DMS153 treated with DMSO at 0.1 percent for 48 hours (cell line): ENCODE measurements around the gene CEACAM16.
"Not testable (repeated sequence)": the region's sequence is repeated elsewhere in the genome, so short reads cannot be mapped to it uniquely, and the experiment has no call there.

Experiments used
- DNase-seq: peaks from one replicate; lab custom pipeline; 2025; ENCODE audit not compliant: unreplicated experiment; lab: John Stamatoyannopoulos, UW

CEACAM16 gene

GRCh38 chr19:44702551-44703176 is 3.7 kb downstream of the CEACAM16 start:
- no peak for DNase-seq

- no peak for DNase-seq
These were observed 4.6 kb downstream of the CEACAM16 start for GRCh38 chr19:44703336-44704078.

- no peak for DNase-seq
These were observed 6.0 kb downstream of the CEACAM16 start for GRCh38 chr19:44704982-44705381.

- no peak for DNase-seq
These were observed 6.6 kb downstream of the CEACAM16 start for GRCh38 chr19:44705502-44706010.

GRCh38 chr19:44706506-44707236 is 7.7 kb downstream of the CEACAM16 start:
- DNase-seq, result no peak

GRCh38 chr19:44707794-44708193 is 8.8 kb downstream of the CEACAM16 start:
- no peak for DNase-seq

- no peak for DNase-seq
These were observed 10.0 kb downstream of the CEACAM16 start for GRCh38 chr19:44708940-44709339.

GRCh38 chr19:44709434-44710266 is 10.7 kb downstream of the CEACAM16 start:
- DNase-seq, result not testable (repeated sequence)

- DNase-seq, result no peak
These were observed 11.5 kb downstream of the CEACAM16 start for GRCh38 chr19:44710483-44710882.

- DNase-seq, result no peak
These were observed 14.0 kb downstream of the CEACAM16 start for GRCh38 chr19:44712864-44713515.

- no peak for DNase-seq
These were observed 15.7 kb downstream of the CEACAM16 start for GRCh38 chr19:44714597-44715169.

- DNase-seq, result no peak
These were observed 18.7 kb downstream of the CEACAM16 start for GRCh38 chr19:44717603-44718002.

- no peak for DNase-seq
These were observed 19.7 kb downstream of the CEACAM16 start for GRCh38 chr19:44718441-44719261.

GRCh38 chr19:44719262-44719701 is 20.3 kb downstream of the CEACAM16 start:
- DNase-seq, result no peak

GRCh38 chr19:44720396-44720795 is 21.4 kb downstream of the CEACAM16 start:
- not testable (repeated sequence) for DNase-seq

- no peak for DNase-seq
These were observed 22.0 kb downstream of the CEACAM16 start for GRCh38 chr19:44720945-44721344.

GRCh38 chr19:44721369-44721768 is 22.4 kb downstream of the CEACAM16 start:
- DNase-seq, result not testable (repeated sequence)

- no peak for DNase-seq
These were observed 23.5 kb downstream of the CEACAM16 start for GRCh38 chr19:44722131-44723121.
